ENCODE measurements around the gene PRSS21.

The PRSS21 gene, protein sequence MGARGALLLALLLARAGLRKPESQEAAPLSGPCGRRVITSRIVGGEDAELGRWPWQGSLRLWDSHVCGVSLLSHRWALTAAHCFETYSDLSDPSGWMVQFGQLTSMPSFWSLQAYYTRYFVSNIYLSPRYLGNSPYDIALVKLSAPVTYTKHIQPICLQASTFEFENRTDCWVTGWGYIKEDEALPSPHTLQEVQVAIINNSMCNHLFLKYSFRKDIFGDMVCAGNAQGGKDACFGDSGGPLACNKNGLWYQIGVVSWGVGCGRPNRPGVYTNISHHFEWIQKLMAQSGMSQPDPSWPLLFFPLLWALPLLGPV

DNA sequence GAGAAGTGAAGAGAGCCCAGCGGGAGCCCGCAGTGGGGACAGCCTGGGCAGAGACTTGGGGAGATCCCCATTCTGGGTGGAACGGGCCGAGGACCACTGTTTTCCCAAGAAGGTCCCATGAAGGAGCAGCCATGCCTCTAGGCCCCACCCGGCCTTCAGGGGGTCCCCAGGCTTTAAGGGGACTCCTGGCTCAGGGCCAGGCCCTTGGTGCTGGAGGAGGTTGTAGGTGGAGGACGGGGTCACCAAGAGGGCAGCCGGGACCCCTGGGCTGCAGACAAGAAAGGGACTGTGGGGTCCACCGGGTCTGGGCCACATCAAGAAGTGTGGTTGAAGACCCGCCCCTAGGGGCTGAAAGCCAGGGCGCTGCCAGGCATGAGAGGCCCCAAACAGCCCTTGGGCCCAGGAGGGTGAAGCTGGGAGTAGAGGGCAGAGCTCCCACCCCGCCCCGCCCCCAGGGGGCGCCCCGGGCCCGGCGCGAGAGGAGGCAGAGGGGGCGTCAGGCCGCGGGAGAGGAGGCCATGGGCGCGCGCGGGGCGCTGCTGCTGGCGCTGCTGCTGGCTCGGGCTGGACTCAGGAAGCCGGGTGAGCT is at the start of gene PRSS21:
TSS of gene PRSS21 (plus strand) at position 487 of the 589 bp plus-strand sequence. CDS start at position 519, 32 bp downstream.
- no peak for DNase-seq

DNA sequence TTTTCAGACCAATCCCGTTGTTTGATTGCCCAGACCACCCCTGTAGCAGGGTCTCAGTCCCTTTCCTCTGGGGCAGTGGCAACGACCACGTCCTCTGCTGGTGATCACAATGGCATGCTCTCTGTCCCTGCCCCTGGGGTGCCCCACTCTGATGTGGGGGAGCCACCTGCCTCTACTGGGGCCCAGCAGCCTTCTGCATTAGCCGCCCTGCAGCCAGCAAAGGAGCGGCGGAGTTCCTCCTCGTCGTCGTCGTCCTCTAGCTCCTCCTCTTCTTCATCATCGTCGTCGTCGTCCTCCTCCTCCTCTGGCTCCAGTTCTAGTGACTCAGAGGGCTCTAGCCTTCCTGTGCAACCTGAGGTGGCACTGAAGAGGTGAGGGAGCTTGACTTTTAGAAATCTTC is 49.1 kb upstream of the PRSS21 start:
- no peak for DNase-seq

DNA sequence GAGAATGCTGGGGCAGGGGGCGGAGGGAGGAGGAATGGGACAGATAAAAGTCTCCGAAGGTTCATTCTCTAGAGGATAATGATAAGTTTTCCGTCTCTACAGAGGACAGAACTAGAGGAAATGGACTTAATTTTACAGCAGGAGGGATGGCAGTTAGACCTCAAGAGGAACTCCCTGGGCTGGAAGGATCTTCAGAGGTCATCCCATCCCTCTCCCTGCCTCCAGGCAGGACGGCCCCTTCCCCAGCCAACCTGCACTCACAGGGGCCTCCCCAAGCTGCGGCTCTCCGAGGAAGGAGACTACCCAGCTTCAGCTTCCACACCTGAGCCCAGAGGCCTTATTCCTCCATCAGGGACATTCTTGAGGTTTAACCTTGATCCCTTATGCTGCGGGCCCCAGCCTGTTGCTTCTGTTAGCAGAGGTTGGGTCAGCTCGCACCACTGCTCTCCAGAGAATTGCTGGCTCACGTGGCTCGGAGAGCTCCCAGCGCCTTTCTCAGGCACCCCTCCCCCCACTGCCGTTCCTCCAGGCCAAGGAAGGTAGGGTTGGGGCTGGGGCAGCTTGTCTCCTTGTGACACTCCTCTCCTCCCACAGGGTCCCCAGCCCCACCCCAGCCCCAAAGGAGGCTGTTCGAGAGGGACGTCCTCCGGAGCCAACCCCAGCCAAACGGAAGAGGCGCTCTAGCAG is 48.5 kb upstream of the PRSS21 start:
- no peak for DNase-seq

DNA sequence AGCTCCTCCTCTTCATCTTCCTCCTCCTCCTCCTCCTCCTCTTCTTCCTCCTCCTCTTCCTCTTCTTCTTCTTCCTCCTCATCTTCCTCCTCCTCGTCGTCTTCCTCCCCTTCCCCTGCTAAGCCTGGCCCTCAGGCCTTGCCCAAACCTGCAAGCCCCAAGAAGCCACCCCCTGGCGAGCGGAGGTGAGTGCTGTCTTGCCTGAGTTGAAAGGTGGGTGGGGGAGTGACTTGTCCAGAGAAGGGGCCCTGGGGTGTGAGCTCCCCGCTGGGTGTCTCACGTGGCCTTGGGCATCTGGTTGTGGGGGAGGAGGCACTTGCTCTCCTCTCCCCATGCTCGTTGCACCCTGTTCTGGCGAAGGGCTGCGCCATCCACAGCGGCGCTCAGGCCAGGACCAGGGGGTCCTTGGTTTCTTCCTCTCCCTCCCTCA is 47.9 kb upstream of the PRSS21 start:
- DNase-seq: no peak

DNA sequence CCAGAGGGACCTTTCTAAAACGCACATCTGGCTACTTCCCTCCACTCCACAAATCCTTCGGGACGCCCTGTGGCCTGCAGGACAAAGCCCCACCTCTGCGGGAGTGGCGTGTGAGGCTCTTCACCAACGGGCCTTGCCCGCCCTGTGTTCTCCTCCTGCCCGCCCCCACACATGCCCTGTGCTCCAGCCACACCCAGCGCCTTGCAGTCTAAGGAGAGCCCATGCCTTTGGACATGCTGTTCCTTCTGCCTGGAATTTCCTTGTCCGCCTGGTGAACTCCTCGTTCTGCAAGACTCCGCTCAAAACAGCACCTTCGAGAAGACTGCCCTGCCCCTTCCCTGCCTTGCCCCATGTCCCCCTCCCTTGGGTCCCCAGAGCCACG is 47.4 kb upstream of the PRSS21 start:
- no peak for DNase-seq

DNA sequence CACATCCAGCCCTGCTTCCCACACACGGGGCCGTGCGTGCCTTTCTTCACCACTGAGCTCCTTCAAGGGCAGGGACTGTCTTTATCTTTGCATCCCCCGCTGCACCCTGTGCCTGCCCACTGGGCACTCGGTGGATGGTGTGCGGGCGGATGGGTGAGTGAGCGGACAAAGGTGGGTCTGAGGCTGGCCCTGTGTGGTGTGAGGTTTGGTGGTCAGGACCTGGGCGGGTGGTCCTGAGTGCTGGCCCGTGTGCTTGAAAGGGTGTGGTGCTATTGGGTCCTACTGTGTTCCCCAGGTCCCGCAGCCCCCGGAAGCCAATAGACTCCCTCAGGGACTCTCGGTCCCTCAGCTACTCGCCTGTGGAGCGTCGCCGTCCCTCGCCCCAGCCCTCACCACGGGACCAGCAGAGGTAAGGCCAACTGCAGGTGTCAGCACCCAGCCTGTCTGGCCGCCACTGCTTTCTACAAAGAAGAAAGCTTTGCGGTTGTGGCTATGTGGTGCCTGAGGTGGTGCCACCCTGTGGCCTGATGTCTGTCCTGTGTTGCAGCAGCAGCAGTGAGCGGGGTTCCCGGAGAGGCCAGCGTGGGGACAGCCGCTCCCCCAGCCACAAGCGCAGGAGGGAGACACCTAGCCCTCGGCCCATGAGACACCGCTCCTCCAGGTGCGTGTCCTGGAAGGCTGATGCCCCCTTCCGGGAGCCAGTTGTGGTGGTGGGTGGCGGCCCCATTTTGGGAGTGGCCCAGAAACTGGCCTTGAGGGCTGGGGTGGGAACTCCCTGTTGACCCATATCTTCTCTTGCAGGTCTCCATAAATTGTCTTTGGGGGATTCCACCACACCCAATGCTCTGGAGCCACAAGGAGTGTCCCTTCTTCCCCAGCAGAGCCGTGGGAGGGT is 46.7 kb upstream of the PRSS21 start:
- DNase-seq: no peak

DNA sequence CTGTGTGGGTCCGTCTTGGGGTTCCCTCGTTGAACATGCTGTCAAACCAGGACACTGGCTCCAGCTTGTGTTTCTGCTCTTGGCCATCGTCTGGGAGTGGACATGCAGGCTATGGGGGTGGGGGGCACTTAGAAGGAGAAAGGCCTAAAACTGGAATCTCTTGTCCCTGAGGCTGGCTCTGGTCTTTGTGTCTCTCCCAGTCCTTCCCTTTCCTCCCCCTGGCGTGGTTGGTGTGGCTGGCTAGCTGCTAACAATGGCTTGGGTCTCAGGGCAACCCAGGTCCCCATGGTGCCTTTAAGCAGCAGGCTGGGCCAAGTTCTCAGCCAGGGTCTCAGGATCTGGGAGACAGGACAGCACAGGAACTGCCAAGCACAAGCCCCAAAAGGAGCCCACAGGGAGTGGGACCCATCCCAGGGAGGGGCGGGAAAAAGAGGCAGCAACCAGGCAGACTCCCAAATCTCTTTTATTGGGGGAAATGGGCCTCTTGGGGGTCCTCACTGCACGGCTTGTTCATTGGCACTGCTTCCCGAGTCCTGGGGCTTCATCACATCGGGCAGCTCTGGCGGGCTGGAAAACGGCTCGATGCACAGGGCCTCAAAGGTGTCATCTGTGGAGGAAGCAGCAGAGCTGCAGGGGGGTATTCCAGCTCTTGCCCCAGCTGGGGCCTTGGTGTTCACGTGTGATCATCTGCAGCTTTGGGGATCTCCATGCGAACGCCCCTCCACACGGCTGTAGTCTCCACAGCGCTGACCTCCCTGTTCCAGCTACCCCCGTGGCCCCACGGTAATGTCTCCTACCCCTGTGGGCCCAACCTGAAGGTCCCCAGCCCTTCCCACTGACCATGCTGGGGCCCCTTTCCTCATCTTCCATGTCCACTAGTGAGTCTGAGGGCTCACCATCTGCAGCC is 45.3 kb upstream of the PRSS21 start:
- no peak for DNase-seq

DNA sequence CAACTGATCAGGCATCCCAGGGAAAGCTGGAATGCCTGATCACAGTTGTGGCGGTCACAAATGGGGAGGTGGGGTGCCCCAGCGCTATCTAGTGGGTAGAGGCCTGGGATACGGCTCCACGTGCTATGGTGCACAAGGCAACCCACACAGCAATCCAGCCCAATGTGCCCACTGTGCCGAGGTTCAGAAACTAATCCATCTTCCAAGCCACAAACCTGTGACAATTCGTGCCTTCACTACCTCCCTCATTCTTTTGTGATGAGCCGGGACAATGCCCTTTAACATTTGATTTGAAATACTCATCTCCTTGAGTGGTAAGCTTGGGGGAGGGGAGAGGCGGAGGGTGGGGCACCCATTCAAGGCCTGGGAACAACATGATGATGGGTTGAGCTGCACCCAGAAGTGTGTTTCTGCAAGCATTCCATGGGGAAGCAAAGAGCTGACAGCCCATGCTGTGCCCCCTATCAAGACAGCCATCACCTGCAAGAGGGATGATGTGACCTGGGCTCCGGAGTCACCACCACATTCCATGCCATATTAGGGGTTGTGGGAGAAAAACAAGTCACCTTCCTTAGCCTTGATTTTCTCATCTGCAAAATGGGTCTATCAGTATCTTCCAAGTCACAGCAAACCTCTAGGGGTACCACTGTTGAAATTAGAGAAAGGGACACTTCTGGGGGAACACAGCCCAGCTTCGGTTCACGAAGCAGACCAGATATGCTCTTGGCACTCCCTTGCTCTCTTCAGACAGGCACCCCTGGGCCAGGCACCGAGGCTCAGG is 43.7 kb upstream of the PRSS21 start:
- DNase-seq: no peak

DNA sequence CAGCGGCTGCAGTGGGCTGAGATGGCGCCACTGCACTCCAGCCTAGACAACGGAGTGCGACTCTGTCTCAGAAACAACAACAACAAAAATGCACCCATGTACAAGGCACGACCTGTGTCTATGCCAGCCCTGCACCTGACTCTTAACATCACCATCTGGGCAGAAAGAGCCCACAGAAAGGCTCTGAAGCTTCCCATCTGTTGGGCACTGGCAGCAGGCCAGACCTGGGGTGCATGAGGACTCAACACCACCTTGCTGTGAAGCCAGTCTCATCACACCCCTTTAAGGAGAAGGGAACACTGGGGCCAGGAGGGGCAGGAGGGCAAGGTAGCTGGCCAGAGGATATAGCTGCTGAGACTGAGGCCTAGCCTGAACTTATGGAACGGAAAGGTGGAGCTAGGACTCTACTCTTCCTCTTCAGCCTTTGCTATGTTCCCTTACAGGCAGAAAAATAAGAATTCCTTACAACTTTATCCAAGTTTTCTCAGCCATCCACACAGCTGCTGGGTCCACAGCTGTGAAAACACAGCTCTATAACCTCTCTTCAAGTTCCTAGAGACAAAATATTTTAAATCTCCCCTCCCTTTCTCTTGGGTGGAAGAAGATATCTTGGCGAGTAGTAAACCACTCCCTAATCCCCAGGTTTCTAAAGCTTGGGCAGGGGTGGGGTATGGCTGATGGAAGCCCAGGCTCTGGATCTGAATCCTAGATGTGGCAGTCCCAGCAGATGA is 42.7 kb upstream of the PRSS21 start:
- no peak for DNase-seq

DNA sequence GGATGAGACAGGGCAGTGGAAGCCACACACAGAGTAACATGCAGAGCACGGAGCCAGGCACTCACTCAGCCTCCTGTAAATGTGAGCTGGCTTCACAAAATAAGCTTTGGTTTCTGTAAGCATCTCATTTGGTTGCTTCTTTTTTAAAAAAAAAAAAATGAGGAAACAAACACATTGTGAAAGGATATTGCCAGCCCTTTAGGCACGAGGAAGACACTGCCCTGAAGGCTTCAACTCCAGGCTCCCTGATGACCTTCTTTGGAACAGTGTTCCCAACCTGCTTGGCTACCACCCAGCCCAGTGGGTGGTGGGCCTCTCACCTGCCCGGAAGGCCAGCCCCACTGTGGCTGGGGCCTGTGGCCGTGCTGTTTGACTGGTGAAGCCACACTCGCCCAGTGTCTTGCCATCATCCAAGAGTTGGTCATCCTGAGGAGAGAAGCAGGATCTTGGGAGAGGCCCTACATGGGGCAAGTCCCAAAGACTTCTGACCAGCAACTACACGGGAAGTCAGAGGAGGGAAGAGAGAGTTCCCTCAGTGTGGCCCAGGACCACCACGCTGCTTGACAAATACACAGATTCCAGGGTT is 41.8 kb upstream of the PRSS21 start:
- no peak for DNase-seq

DNA sequence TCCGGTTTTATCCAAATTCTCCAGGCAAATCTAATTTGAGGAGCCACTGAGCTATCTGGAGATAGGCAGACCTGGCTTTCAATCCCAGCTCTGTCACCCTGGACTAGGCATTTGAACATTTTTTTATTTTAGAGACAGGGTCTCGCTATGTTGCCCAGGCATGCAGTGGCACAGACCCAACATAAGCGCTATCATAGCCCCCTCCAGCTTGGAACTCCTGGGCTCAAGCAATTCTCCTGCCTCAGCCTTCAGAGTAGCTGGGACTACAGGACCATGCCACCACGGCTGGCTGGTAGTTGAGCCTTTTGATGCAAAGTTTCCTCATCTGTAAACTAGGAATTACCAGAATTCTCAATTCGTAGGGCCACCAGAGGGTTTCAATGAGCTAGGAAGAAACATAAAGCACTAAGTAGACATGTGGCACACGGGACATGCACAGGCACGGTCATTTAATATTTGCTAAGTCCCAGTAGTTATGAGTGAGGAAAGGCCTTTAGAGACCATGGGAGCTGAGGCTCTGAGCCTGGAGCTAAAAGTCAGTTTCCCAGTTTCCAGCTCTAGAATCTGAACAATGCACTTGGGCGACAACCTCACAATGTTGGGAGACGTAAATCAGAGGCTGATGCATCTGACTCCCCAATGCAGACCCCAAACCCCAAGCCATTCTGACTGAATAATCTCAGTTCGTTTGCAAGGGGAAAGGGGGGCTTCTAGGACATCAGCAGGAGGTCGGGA is 41.1 kb upstream of the PRSS21 start:
- no peak for DNase-seq

DNA sequence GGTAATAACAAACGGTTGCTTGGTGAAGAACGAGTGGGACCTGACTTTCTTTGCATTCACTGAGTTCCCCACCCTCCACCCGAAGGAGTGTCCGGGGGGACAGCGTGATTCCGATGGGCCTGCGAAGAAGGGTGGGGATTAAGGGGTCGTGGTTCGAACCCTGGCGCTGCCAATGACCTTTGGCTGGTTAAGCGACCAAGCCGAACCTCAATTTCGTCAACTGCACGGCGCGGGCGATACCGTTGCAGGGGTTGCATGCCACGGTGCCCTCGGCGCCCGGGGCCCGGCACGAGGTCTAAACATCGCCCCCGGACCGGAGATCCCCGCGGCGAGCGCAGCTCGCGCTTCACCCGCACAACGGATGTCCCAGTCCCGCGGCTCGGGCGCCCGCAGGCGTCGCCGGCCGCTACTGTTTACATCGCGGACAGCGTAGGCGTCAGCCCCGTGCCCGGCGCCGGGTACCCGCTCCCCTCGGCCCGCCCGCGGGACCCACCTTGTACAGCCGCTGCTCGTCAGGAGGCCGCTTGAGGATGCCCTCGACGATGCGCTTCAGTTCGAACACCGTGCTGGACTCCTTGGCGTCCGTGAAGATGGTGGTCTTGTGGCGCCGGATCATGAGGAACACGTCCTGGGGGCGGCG is 40.4 kb upstream of the PRSS21 start:
- no peak for DNase-seq

DNA sequence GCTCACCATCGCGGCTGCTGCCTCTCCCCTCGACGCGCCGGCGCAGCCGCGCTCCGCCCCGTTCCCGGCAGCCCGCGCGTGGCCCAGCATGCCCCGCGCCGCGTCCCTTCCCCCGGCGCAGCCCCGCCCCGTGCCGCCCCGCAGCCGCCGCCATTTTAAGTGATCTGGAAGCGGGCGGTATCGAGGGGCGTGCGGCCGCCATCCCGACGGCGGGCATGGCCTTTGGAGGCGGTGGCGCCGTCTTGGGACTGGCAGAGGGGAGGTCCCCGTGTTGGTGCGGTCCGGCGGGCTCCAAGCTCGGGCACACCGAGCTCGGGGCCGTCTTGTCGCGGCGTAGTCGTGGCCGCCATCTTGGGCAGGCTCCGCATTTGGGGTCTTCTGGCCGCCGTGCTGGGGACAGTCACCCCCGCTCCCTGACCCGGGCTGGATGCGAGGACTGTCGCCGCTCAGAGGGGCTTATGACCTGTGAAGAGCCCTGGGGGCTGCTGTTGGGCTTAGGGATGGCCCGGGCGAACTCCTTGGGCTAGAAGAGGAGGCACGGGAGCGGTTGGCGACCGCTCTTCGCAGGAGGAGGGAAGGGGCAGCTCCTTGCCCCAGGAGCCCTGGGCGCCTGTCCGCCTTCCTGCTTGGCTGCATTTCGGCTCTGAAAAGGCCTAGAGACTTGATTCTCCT is 39.7 kb upstream of the PRSS21 start, which contains the start of gene ELOB:
TSS of gene ELOB (minus strand) at position 50 of the 672 bp plus-strand sequence. CDS start at position 9, 41 bp downstream.
- peak; percentile 61 for DNase-seq

DNA sequence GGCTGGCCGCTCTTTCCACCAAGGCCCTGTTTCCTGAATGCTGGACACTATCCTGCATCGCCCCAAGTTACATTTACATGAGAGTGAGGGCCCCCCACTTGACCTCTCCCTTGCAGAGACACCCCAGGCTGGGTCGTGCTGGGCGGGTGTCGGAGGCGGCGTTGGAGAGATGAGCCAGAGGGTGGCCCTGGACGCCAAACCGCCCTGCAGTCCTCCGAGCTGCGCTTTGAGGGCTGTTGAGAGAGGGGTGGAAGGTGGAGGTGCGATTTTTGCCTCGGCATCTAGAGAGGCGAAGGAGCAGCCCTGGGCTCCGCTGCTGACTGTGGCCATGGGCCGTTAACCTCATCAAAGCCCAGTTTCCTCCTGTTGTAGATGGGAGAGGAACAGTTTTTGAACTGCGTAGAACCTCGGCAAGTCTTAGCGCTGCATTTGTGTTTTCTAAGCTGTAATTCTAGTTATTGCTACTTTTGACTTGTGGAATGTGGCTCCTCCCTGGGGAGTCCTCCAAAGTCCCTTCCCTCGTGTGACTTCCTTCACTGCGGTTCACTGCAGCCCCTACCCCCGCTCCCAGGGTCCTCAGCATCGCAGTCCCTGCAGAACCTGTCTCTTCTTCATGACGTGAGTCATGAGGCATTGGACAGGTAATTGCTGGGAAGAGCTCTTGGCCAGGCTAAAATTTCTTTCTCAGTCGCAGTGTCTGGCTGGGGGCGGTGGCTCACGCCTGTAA is 39.0 kb upstream of the PRSS21 start:
- DNase-seq: no peak

DNA sequence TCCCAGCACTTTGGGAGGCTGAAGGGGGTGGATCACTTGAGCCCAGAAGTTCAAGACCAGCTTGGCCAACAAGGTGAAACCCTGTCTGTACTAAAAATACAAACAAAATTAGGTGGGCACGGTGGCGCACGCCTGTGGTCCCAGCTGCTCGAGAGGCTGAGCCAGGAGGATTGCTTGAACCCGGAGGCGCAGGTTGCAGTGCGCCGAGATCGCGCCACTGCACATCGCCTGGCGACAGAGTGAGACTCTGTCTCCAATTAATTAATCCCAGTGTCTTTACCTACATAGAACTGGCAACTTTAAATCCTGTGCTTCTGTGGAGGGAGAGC is 38.4 kb upstream of the PRSS21 start:
- no peak for DNase-seq

DNA sequence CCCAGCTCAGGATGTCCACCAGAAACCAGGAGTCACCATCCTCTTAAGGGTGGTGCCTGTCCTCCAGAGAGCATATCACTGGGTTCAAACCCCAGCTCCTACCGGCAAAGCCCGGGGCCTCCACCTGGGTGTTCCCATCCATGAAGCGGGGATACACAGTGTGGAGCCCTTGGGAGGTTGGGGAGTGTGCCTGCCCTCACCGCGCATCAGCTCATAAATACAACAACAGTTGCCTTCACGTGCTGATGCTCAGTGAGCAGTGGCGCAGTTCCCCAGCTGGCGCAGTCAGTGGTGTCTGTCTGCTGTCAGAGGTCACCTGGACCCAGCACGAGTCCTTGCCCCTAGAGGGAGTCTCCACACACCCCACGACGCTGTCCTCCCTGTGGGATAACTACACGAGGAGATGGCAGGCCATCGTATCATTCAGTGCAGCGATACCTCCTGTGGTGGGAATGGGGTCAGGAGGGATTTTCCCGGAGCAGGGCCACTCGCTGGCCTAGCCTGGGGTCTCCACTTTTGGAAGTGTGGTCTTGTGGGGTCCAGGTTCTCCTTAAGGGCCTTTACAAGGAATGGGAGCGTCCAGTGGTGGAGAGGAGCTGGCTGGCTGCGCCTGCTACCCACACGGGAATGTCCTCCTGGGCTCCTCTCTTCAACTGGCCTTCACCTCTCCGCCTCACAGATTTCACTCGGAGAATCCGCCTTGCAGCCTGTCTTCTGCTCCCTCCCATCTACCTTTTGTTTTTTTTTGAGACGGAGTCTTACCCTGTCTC is 37.7 kb upstream of the PRSS21 start:
- DNase-seq: no peak

Data from SHP77 treated with DMSO at 0.1 percent for 48 hours (cell line).